Activated T-cell treated with anti-CD3 and anti-CD28 coated beads, Interleukin-2, amount 50 U/mL, for 4 hours (primary cell): ENCODE results near the gene CCDC154. TPM values are rescaled to one million over a fixed set of nuclear protein-coding genes. Genes with fewer than 3 reads are reported as not detected.

ENCODE experiments used
- ATAC-seq, 2 donors: fragments of 200-7000 bp; cut with Tn5 transposase; one replicate each; pipeline ENCODE4 v1.10.0; 2021
- DNase-seq: peaks from one replicate; pipeline ENCODE4 v3.0.0-alpha.2; 2020
- H3K27me3 Mint-ChIP-seq: one replicate; pipeline ENCODE4 v1.8.0; 2021; ENCODE audit warnings: low read depth, mixed read lengths
- H3K36me3 Mint-ChIP-seq: one replicate; pipeline ENCODE4 v1.8.0; 2022; ENCODE audit warnings: mixed read lengths; ENCODE audit not compliant: insufficient read depth
- H3K4me1 Mint-ChIP-seq: one replicate; pipeline ENCODE4 v1.8.0; 2021; ENCODE audit warnings: low read depth, mixed read lengths
- H3K4me3 Mint-ChIP-seq: one replicate; pipeline ENCODE4 v1.8.0; 2021; ENCODE audit warnings: mild to moderate bottlenecking, moderate library complexity, mixed read lengths
- H3K9me3 Mint-ChIP-seq: one replicate; pipeline ENCODE4 v1.8.0; 2021; ENCODE audit warnings: mixed read lengths
- total RNA-seq, 3 donors: library from RNA; stranded (reverse); gene quantifications; one replicate each; pipeline ENCODE4 v1.2.1, GENCODE V29; 2021

The CCDC154 gene
- total RNA-seq, 3 donors from 2014 or later: 0.73 to 2.5 (median 2.2) TPM

- Mint-ChIP-seq H3K27me3 (peaks cover 4% of the 10 kb centered on the region), H3K4me3 (no peak within 1 kb of the TSS), H3K36me3 (no peaks in the 10 kb centered on the region), H3K9me3 (no peaks in the 10 kb centered on the region), H3K4me1 (no peaks in the 10 kb centered on the region)
- DNase-seq: no peak
- ATAC-seq: no peak
Measured at GRCh38 chr16:1430759-1431496, 13.4 kb downstream of the CCDC154 start, which contains the start of gene PERCC1. TSS of gene PERCC1 (plus strand) at chr16:1431078. CDS start at chr16:1432594, 1,516 bp downstream.

GRCh38 chr16:1430214-1430758 is 14.1 kb downstream of the CCDC154 start:
- H3K9me3 Mint-ChIP-seq: no peaks in the 10 kb centered on the region
- no peak overlapping the region for H3K4me3 Mint-ChIP-seq
- H3K36me3 Mint-ChIP-seq: no peaks in the 10 kb centered on the region
- peaks cover 4% of the 10 kb centered on the region for H3K27me3 Mint-ChIP-seq
- no peaks in the 10 kb centered on the region for H3K4me1 Mint-ChIP-seq
- DNase-seq (no peak), ATAC-seq (no peak)

GRCh38 chr16:1429631-1430030 is 14.7 kb downstream of the CCDC154 start:
- no peaks in the 10 kb centered on the region for H3K9me3 Mint-ChIP-seq
- no peaks in the 10 kb centered on the region for H3K36me3 Mint-ChIP-seq
- peaks cover 4% of the 10 kb centered on the region for H3K27me3 Mint-ChIP-seq
- no peak for ATAC-seq
- no peak overlapping the region for H3K4me3 Mint-ChIP-seq
- H3K4me1 Mint-ChIP-seq: no peaks in the 10 kb centered on the region
- no peak for DNase-seq

- ATAC-seq: no peak
- Mint-ChIP-seq H3K4me3 (no peak overlapping the region), H3K36me3 (no peaks in the 10 kb centered on the region), H3K27me3 (peaks cover 4% of the 10 kb centered on the region), H3K4me1 (no peaks in the 10 kb centered on the region), H3K9me3 (no peaks in the 10 kb centered on the region)
- DNase-seq: no peak
Measured at GRCh38 chr16:1429012-1429411, 15.3 kb downstream of the CCDC154 start.

GRCh38 chr16:1428511-1428910 is 15.8 kb downstream of the CCDC154 start:
- ATAC-seq: peak; percentile 79 to 86
- Mint-ChIP-seq H3K4me1 (no peaks in the 10 kb centered on the region), H3K27me3 (peaks cover 4% of the 10 kb centered on the region), H3K9me3 (no peaks in the 10 kb centered on the region), H3K4me3 (no peak overlapping the region), H3K36me3 (no peaks in the 10 kb centered on the region)
- DNase-seq: peak; percentile 26

GRCh38 chr16:1427473-1428461 is 16.6 kb downstream of the CCDC154 start:
- H3K27me3 Mint-ChIP-seq: peaks cover 4% of the 10 kb centered on the region
- DNase-seq (no peak), ATAC-seq (no peak)
- H3K4me3 Mint-ChIP-seq: no peak overlapping the region
- no peaks in the 10 kb centered on the region for H3K9me3 Mint-ChIP-seq
- H3K36me3 Mint-ChIP-seq: no peaks in the 10 kb centered on the region
- H3K4me1 Mint-ChIP-seq: no peaks in the 10 kb centered on the region

- Mint-ChIP-seq H3K27me3 (peaks cover 4% of the 10 kb centered on the region), H3K4me1 (peaks cover 4% of the 10 kb centered on the region), H3K36me3 (no peaks in the 10 kb centered on the region), H3K4me3 (no peak overlapping the region), H3K9me3 (no peaks in the 10 kb centered on the region)
- no peak for DNase-seq
- ATAC-seq: no peak
Measured at GRCh38 chr16:1426734-1427471, 17.5 kb downstream of the CCDC154 start.

GRCh38 chr16:1425616-1426370 is 18.6 kb downstream of the CCDC154 start:
- Mint-ChIP-seq H3K4me1 (peaks cover 12% of the 10 kb centered on the region), H3K4me3 (no peak overlapping the region), H3K36me3 (no peaks in the 10 kb centered on the region), H3K27me3 (peaks cover 4% of the 10 kb centered on the region), H3K9me3 (no peaks in the 10 kb centered on the region)
- ATAC-seq (no peak), DNase-seq (no peak)

GRCh38 chr16:1424028-1424427 is 20.3 kb downstream of the CCDC154 start:
- H3K9me3 Mint-ChIP-seq: no peaks in the 10 kb centered on the region
- H3K36me3 Mint-ChIP-seq: no peaks in the 10 kb centered on the region
- H3K27me3 Mint-ChIP-seq: no peaks in the 10 kb centered on the region
- ATAC-seq (no peak), DNase-seq (no peak)
- no peak overlapping the region for H3K4me3 Mint-ChIP-seq
- H3K4me1 Mint-ChIP-seq: peaks cover 12% of the 10 kb centered on the region

GRCh38 chr16:1422076-1422475 is 22.3 kb downstream of the CCDC154 start:
- DNase-seq (no peak), ATAC-seq (no peak)
- Mint-ChIP-seq H3K36me3 (peaks cover 2% of the 10 kb centered on the region), H3K4me3 (peak overlapping the region; percentile 46), H3K27me3 (no peaks in the 10 kb centered on the region), H3K4me1 (peaks cover 19% of the 10 kb centered on the region), H3K9me3 (no peaks in the 10 kb centered on the region)

- no peaks in the 10 kb centered on the region for H3K9me3 Mint-ChIP-seq
- DNase-seq (no peak), ATAC-seq (peak in 1 of 2 donors; percentile 0)
- H3K36me3 Mint-ChIP-seq: peaks cover 2% of the 10 kb centered on the region
- H3K4me3 Mint-ChIP-seq: peak overlapping the region; percentile 82
- no peaks in the 10 kb centered on the region for H3K27me3 Mint-ChIP-seq
- H3K4me1 Mint-ChIP-seq: peaks cover 21% of the 10 kb centered on the region
Measured at GRCh38 chr16:1420111-1420539, 24.2 kb downstream of the CCDC154 start.

- Mint-ChIP-seq H3K4me1 (peaks cover 20% of the 10 kb centered on the region), H3K36me3 (peaks cover 2% of the 10 kb centered on the region), H3K27me3 (no peaks in the 10 kb centered on the region), H3K4me3 (peak overlapping the region; percentile 8), H3K9me3 (no peaks in the 10 kb centered on the region)
- no peak for DNase-seq
- no peak for ATAC-seq
Measured at GRCh38 chr16:1416521-1416941, 27.8 kb downstream of the CCDC154 start.

- Mint-ChIP-seq H3K4me3 (peak within 1 kb of the TSS; percentile 82), H3K36me3 (peaks cover 3% of the 10 kb centered on the region), H3K9me3 (no peaks in the 10 kb centered on the region), H3K27me3 (no peaks in the 10 kb centered on the region), H3K4me1 (peaks cover 16% of the 10 kb centered on the region)
- peak; percentile 76 to 81 for ATAC-seq
- DNase-seq: peak; percentile 81
Measured at GRCh38 chr16:1414532-1415260, 29.7 kb downstream of the CCDC154 start, which contains the start of gene UNKL. TSS of gene UNKL (minus strand) at chr16:1414704. CDS start at chr16:1414691, 13 bp downstream.
